CD4-positive, alpha-beta T cell (primary cell): ENCODE measurements around the gene MKLN1. TPM values are rescaled to one million over a fixed set of nuclear protein-coding genes. Genes with fewer than 3 reads are reported as not detected.

Experiments used
- ATAC-seq: fragments of 200-7000 bp; cut with Tn5 transposase; one replicate; pipeline ENCODE4 v1.10.0; 2022; ENCODE audit warnings: mild to moderate bottlenecking; ENCODE audit not compliant: poor library complexity
- CTCF ChIA-PET: fragments of 350-600 bp; sonication (Branson Sonifier 250); formaldehyde crosslinking; loops from one replicate; lab custom pipeline; 2021; ENCODE audit warnings: antibody characterized with exemption, inconsistent platforms; lab: Charles Lee
- POLR2A ChIA-PET: fragments of 350-600 bp; sonication (Branson Sonifier 250); formaldehyde crosslinking; loops from one replicate; lab custom pipeline; 2021; ENCODE audit warnings: antibody characterized with exemption, inconsistent platforms; lab: Charles Lee
- DNase-seq, 14 experiments: peaks; one replicate each; pipeline ENCODE4 v3.0.0-alpha.2; 2013 to 2020; ENCODE audit warnings: mixed read lengths in 2 of 14
- H3K27ac ChIP-seq, 2 donors: one replicate each; pipeline versions ENCODE4 v1.5.1 to v1.7.0; 2013; ENCODE audit warnings: low read length in 2 of 2, low read depth in 1 of 2, mild to moderate bottlenecking in 1 of 2
- H3K27me3 ChIP-seq, 2 experiments: 1 replicate in 1 of 2; 2 replicates in 1 of 2; pipeline versions ENCODE4 v1.6.1 to v1.7.0; 2013; ENCODE audit warnings: low read length in 2 of 2, control low read depth in 1 of 2, mild to moderate bottlenecking in 1 of 2, moderate library complexity in 1 of 2; ENCODE audit not compliant: insufficient read depth in 2 of 2, control insufficient read depth in 1 of 2
- H3K36me3 ChIP-seq: one replicate; pipeline ENCODE4 v1.6.1; 2013; ENCODE audit warnings: low read length, control low read depth; ENCODE audit not compliant: insufficient read depth
- H3K4me1 ChIP-seq: one replicate; pipeline ENCODE4 v1.6.1; 2013; ENCODE audit warnings: low read length, control low read depth; ENCODE audit not compliant: insufficient read depth
- H3K4me3 ChIP-seq: one replicate; pipeline ENCODE4 v1.5.1; 2013; ENCODE audit warnings: mild to moderate bottlenecking, low read length, moderate library complexity
- H3K9me3 ChIP-seq, 2 experiments: 1 replicate in 1 of 2; 2 replicates in 1 of 2; pipeline versions ENCODE4 v1.6.1 to v1.7.0; 2013; ENCODE audit warnings: low read length in 2 of 2, mild to moderate bottlenecking in 2 of 2, control low read depth in 1 of 2, moderate library complexity in 1 of 2; ENCODE audit not compliant: control insufficient read depth in 1 of 2, insufficient read depth in 1 of 2
- H3K27ac Mint-ChIP-seq: one replicate; pipeline ENCODE4 v1.8.0; 2020; ENCODE audit warnings: mixed read lengths
- H3K27me3 Mint-ChIP-seq: one replicate; pipeline ENCODE4 v1.8.0; 2021; ENCODE audit warnings: mixed read lengths
- H3K36me3 Mint-ChIP-seq: one replicate; pipeline ENCODE4 v1.8.0; 2021; ENCODE audit warnings: low read depth, mixed read lengths
- H3K4me1 Mint-ChIP-seq: one replicate; pipeline ENCODE4 v1.8.0; 2021; ENCODE audit warnings: low read depth, mixed read lengths
- H3K4me3 Mint-ChIP-seq: one replicate; pipeline ENCODE4 v1.8.0; 2020; ENCODE audit warnings: mild to moderate bottlenecking, mixed read lengths
- H3K9me3 Mint-ChIP-seq: one replicate; pipeline ENCODE4 v1.8.0; 2020; ENCODE audit warnings: mixed read lengths
- CTCF ChIP-seq: fragments of 200-600 bp; IDR thresholded peaks from one replicate; pipeline ENCODE4 v1.8.0; 2022; ENCODE audit warnings: antibody characterized with exemption, mild to moderate bottlenecking
- intact Hi-C, 2 experiments: fragments of 100-400 bp; cut with DNase I in 1 of 2; cut with micrococcal nuclease in 1 of 2; formaldehyde crosslinking; loops; one replicate each; pipeline versions ENCODE4 v1.15.1 to v1.9.0; 2023 to 2025; cut with DNase I, micrococcal nuclease
- total RNA-seq, 174 experiments: library from RNA in 2 of 174; stranded (reverse) in 2 of 174; gene quantifications; one replicate each; pipeline ENCODE4 v1.2.3 and lab custom pipeline; 2021 to 2026

The MKLN1 gene
- total RNA-seq, 2 experiments from 2014 or later = 47.2 to 53.7 TPM

- H3K36me3 Mint-ChIP-seq = no peaks in the 10 kb centered on the region
- ChIA-PET CTCF (no interaction called here), POLR2A (no interaction called here)
- ATAC-seq (no peak), DNase-seq (peak in 1 of 14 experiments; percentile 9)
- no peaks in the 10 kb centered on the region for H3K9me3 Mint-ChIP-seq
- H3K4me3 Mint-ChIP-seq = no peak overlapping the region
- H3K36me3 ChIP-seq = no peaks in the 10 kb centered on the region
- no peaks in the 10 kb centered on the region for H3K9me3 ChIP-seq
- H3K4me1 Mint-ChIP-seq = no peaks in the 10 kb centered on the region
- H3K4me3 ChIP-seq = no peak overlapping the region
- H3K27me3 ChIP-seq = no peaks in the 10 kb centered on the region
- intact Hi-C loops = no loop called here
- peaks cover 7% of the 10 kb centered on the region for H3K27me3 Mint-ChIP-seq
- H3K4me1 ChIP-seq = no peaks in the 10 kb centered on the region
- H3K27ac Mint-ChIP-seq = no peak overlapping the region
- TF ChIP-seq CTCF = no peak
- H3K27ac ChIP-seq = no peak overlapping the region
Observed at GRCh38 chr7:131544449-131545301, 217.0 kb downstream of the MKLN1 start.

DNA sequence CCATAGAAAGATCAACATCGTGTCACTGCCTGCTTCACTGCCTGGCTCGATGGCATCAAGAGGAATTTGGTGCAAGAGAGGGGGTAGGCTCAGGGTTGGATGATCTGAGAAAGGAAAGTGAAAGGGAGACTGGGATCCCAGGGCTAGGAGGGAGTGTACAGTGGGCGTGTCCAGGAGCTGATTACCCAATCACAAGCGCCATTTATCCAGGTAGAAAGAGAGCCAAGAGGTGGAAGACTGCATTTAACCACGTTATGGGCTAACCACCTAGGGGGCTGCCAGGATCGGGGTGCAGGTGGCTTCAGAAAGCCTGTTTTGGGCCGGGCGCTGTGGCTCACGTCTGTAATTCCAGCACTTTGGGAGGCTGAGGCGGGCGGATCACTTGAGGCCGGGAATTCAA lies 218.4 kb downstream of the MKLN1 start:
- no peak for DNase-seq
- no peak overlapping the region for H3K4me3 Mint-ChIP-seq
- H3K9me3 Mint-ChIP-seq = no peaks in the 10 kb centered on the region
- Histone ChIP-seq H3K36me3 (no peaks in the 10 kb centered on the region), H3K4me3 (no peak overlapping the region), H3K27ac (no peak overlapping the region), H3K9me3 (no peaks in the 10 kb centered on the region), H3K27me3 (no peaks in the 10 kb centered on the region), H3K4me1 (no peaks in the 10 kb centered on the region)
- POLR2A ChIA-PET = no interaction called here
- H3K4me1 Mint-ChIP-seq = no peaks in the 10 kb centered on the region
- peaks cover 12% of the 10 kb centered on the region for H3K27me3 Mint-ChIP-seq
- no peaks in the 10 kb centered on the region for H3K36me3 Mint-ChIP-seq
- ATAC-seq = no peak
- H3K27ac Mint-ChIP-seq = no peak overlapping the region
- CTCF ChIA-PET = no interaction called here
- intact Hi-C loops = no loop called here
- no peak for TF ChIP-seq CTCF

Other genes with a start within 250 kb of the MKLN1 start
- gene PODXL, start 228.8 kb downstream of the MKLN1 start, total RNA-seq = under 1 TPM; 0.16 to 0.47 TPM